ENCODE data around the gene CLPTM1. TPM values are rescaled to one million over a fixed set of nuclear protein-coding genes. Genes with fewer than 3 reads are reported as not detected.

Gene CLPTM1
- total and polyA plus RNA-seq, 9 of the 15 experiments (the other 6 are each of a cell fraction or from before 2014, with no cell fraction given) = 0.37 to 96.0 (median 27.5) TPM

DNA sequence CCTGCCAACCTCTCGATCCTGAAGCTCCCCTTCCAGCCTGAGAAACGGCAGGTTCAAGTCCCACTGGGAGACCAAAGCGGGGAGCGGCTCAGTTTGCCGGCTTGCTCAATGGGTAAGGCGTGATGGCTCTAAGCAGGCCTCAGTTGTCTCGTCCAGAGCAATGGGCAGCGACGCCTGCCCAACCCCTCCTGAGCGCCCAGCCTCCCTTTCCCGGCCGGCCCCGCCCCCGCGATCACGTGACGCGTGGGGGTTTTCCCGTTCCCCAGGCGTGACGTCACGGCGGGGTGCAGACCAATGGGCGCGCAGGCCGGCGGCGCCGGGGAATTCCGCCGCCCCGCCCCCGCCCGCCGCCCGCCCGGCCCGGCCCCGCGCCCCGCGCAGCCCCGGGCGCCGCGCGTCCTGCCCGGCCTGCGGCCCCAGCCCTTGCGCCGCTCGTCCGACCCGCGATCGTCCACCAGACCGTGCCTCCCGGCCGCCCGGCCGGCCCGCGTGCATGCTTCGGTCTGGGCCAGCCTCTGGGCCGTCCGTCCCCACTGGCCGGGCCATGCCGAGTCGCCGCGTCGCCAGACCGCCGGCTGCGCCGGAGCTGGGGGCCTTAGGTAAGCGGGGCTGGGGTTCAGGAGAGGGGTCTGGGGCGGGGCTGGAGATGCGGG lies 46.0 kb downstream of the CLPTM1 start, which contains the start of gene RELB (continued):
- TF ChIP-seq, protein P1, sequence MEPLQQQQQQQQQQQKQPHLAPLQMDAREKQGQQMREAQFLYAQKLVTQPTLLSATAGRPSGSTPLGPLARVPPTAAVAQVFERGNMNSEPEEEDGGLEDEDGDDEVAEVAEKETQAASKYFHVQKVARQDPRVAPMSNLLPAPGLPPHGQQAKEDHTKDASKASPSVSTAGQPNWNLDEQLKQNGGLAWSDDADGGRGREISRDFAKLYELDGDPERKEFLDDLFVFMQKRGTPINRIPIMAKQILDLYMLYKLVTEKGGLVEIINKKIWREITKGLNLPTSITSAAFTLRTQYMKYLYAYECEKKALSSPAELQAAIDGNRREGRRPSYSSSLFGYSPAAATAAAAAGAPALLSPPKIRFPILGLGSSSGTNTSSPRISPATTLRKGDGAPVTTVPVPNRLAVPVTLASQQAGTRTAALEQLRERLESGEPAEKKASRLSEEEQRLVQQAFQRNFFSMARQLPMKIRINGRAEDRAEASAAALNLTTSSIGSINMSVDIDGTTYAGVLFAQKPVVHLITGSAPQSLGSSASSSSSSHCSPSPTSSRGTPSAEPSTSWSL (CRISPR knock-in tag; IDR thresholded peaks at IDR 0.05; ENCODE audit: borderline replicate concordance) = no peak
- TF ChIP-seq, protein P2, sequence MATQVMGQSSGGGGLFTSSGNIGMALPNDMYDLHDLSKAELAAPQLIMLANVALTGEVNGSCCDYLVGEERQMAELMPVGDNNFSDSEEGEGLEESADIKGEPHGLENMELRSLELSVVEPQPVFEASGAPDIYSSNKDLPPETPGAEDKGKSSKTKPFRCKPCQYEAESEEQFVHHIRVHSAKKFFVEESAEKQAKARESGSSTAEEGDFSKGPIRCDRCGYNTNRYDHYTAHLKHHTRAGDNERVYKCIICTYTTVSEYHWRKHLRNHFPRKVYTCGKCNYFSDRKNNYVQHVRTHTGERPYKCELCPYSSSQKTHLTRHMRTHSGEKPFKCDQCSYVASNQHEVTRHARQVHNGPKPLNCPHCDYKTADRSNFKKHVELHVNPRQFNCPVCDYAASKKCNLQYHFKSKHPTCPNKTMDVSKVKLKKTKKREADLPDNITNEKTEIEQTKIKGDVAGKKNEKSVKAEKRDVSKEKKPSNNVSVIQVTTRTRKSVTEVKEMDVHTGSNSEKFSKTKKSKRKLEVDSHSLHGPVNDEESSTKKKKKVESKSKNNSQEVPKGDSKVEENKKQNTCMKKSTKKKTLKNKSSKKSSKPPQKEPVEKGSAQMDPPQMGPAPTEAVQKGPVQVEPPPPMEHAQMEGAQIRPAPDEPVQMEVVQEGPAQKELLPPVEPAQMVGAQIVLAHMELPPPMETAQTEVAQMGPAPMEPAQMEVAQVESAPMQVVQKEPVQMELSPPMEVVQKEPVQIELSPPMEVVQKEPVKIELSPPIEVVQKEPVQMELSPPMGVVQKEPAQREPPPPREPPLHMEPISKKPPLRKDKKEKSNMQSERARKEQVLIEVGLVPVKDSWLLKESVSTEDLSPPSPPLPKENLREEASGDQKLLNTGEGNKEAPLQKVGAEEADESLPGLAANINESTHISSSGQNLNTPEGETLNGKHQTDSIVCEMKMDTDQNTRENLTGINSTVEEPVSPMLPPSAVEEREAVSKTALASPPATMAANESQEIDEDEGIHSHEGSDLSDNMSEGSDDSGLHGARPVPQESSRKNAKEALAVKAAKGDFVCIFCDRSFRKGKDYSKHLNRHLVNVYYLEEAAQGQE (IDR thresholded peaks at IDR 0.05; ENCODE audit: borderline replicate concordance) = peak; percentile 72
- TF ChIP-seq, protein P2 (CRISPR knock-in tag; IDR thresholded peaks at IDR 0.05; ENCODE audit: low read depth) = no peak
- TF ChIP-seq, protein P3, sequence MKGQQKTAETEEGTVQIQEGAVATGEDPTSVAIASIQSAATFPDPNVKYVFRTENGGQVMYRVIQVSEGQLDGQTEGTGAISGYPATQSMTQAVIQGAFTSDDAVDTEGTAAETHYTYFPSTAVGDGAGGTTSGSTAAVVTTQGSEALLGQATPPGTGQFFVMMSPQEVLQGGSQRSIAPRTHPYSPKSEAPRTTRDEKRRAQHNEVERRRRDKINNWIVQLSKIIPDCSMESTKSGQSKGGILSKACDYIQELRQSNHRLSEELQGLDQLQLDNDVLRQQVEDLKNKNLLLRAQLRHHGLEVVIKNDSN (CRISPR knock-in tag; IDR thresholded peaks at IDR 0.05) = peak; percentile 94
- TF ChIP-seq MAFF (IDR thresholded peaks at IDR 0.05; ENCODE audit: low read length) (no peak), SMARCB1 (IDR thresholded peaks at IDR 0.05; ENCODE audit: insufficient read length, low read depth) (no peak), SREBF1 (IDR thresholded peaks at IDR 0.05; ENCODE audit: borderline replicate concordance, low read depth, low read length) (0 out of 2 replicates have a peak, but pooled peaks have one; percentile 36), HIVEP1 (CRISPR knock-in tag; IDR thresholded peaks at IDR 0.05) (peak; percentile 98), KLF10 (CRISPR knock-in tag; IDR thresholded peaks at IDR 0.05) (no peak), ZNF699 (CRISPR knock-in tag; IDR thresholded peaks at IDR 0.05; ENCODE audit: insufficient replicate concordance) (no peak), ZNF444 (CRISPR knock-in tag; IDR thresholded peaks at IDR 0.05) (no peak), RB1 (IDR thresholded peaks at IDR 0.05; ENCODE audit: low read depth) (peak; percentile 77), KLF16 (IDR thresholded peaks at IDR 0.05) (peak; percentile 37; the same call in 1 of the 2 replicates), HMGN3 (IDR thresholded peaks at IDR 0.05; ENCODE audit: borderline replicate concordance, extremely low read depth, insufficient read length, low read depth, low read length) (peak; percentile 63), WHSC1 (IDR thresholded peaks at IDR 0.05; ENCODE audit: low read length) (no peak), CEBPB (tag; IDR thresholded peaks at IDR 0.05) (no peak), ZBED1 (IDR thresholded peaks at IDR 0.05) (no peak)
- TF ChIP-seq, protein P4, sequence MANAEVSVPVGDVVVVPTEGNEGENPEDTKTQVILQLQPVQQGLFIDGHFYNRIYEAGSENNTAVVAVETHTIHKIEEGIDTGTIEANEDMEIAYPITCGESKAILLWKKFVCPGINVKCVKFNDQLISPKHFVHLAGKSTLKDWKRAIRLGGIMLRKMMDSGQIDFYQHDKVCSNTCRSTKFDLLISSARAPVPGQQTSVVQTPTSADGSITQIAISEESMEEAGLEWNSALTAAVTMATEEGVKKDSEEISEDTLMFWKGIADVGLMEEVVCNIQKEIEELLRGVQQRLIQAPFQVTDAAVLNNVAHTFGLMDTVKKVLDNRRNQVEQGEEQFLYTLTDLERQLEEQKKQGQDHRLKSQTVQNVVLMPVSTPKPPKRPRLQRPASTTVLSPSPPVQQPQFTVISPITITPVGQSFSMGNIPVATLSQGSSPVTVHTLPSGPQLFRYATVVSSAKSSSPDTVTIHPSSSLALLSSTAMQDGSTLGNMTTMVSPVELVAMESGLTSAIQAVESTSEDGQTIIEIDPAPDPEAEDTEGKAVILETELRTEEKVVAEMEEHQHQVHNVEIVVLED (CRISPR knock-in tag; IDR thresholded peaks at IDR 0.05) = peak; percentile 47; the same call in 1 of the 2 replicates

All from K562 (cell line).